KBM-7 (cell line): ENCODE data around the gene IFNA14.
A peak's percentile ranks its signal among the peaks of the same experiment; 100 is the strongest.
"Not testable (repeated sequence)": the region's sequence is repeated elsewhere in the genome, so short reads cannot be mapped to it uniquely, and the experiment has no call there.

ENCODE experiments used
- DNase-seq: peaks from one replicate; pipeline ENCODE4 v3.0.0-alpha.2; 2015
- in situ Hi-C: fragments of 300-500 bp; cut with MboI; formaldehyde crosslinking; loops from 2 replicates; pipeline ENCODE4 v1.14.3; 2020; ENCODE audit warnings: low sequenced_read_pairs, low pct_unique_long_range_greater_than_20kb, mixed read lengths

The IFNA14 gene

DNA sequence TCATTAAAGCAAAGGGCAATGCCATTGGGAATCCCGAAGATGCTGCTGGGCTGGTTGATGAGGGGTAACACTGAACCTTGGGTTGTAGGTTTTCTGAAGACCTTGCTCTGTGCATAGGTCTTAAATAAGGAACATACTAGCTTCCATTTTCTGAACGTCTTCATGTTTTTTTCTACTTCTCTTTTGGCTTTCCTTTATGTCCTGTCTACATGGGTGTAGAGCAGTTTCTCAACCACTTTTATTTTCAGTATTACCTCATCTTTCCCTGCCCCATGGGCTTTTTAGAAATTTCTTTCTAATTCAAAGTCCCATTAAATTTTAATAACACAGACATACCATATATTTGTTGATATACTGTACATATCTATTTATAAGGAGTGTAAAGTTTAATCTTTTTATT, at the start of gene IFNA14:
TSS of gene IFNA14 (minus strand) at position 95 of the 400 bp plus-strand sequence. CDS start at position 25, 70 bp downstream.
- in situ Hi-C loops, result no loop called here
- no peak for DNase-seq

DNA sequence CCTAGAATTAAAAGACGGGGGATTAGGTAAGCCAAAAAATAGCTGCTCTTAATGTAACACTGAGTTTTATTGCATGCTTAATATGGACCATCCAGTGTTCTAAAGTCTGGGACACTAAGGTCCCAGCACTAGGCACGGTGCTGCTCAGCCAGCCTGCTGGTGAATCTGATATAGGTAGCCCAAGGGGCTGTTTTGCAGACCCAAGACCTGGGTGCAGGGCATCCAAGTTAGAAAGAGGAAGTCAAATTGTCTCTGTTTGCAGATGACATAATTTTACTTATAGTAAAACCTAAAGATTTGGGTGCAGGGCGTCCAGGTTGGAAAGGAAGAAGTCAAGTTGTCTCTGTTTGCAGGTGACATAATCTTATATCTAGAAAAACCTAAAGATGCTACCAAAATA, 47.5 kb upstream of the IFNA14 start:
- DNase-seq, result no peak

DNA sequence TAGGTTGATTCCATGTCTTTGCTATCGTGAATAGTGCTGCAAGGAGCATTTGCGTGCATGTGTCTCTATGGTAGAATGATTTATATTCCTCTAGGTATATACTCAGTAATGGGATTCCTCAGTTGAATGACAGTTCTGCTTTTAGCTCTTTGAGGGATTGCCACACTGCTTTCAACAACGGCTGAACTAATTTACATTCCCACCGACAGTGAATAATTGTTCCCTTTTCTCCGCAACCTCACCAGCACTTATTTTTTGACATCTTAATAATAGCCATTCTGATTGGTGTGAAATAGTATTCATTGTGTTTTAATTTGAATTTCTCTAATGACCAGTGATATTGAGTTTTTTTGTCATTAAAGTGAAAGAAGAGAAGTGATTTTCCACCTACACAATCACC, 46.9 kb upstream of the IFNA14 start:
- DNase-seq, result no peak
- in situ Hi-C loops, result no loop called here

More for the DNA sequence above, 47.5 kb upstream of the IFNA14 start:
- in situ Hi-C loops, result no loop called here

DNA sequence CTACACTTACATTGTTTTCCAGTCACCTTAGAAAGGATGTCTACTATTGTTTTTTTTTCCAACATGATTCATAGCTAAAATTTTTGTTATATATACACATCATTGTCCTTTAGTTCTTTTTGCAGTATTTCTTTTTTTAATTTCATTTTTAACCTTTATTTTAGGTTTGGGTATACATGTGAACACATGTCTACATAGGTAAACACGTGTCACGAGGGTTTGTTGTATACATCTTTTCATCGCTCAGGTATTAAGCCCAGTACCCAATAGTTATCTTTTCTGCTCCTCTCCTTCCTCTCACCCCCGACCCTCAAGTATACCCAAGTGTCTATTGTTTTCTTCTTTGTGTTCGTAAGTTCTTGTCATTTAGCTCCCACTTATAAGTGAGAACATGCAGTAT, 46.3 kb upstream of the IFNA14 start:
- in situ Hi-C loops, result no loop called here
- DNase-seq, result no peak

DNA sequence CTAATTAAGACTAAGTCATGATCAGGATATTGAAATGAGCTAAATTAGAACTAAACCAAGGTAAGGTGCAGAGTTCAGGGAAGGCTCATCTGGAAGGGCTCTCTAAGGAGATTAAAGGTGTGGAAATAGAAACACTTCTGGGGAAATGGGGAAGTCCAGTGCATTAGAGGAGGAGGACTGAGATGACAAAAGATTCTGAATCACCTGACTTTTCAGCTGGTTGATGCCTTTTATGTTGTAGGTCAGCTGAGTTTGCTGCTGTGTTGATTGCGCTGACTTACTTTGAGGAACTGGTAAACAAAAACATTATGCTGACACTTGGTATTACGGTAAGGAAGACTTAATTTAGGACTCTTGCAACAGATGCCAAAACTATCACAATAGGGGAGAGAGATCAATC, 41.5 kb upstream of the IFNA14 start:
- DNase-seq, result no peak
- in situ Hi-C loops, result no loop called here

DNA sequence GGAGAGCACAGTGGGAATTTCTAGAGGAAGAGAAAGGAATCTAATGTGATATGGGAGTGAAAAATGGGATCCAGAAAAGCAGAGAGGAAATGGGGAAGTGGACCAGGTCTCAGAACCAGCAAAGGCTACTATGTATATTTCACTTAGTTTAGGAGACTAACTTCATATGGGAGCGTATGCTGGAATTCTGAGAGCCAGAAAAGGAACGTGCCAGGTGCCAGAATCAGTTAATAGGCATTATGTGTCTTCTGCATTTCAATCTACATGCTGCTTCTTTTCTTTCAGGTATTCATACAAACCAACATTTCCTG, 28.5 kb upstream of the IFNA14 start:
- DNase-seq, result no peak
- in situ Hi-C loops, result no loop called here

DNA sequence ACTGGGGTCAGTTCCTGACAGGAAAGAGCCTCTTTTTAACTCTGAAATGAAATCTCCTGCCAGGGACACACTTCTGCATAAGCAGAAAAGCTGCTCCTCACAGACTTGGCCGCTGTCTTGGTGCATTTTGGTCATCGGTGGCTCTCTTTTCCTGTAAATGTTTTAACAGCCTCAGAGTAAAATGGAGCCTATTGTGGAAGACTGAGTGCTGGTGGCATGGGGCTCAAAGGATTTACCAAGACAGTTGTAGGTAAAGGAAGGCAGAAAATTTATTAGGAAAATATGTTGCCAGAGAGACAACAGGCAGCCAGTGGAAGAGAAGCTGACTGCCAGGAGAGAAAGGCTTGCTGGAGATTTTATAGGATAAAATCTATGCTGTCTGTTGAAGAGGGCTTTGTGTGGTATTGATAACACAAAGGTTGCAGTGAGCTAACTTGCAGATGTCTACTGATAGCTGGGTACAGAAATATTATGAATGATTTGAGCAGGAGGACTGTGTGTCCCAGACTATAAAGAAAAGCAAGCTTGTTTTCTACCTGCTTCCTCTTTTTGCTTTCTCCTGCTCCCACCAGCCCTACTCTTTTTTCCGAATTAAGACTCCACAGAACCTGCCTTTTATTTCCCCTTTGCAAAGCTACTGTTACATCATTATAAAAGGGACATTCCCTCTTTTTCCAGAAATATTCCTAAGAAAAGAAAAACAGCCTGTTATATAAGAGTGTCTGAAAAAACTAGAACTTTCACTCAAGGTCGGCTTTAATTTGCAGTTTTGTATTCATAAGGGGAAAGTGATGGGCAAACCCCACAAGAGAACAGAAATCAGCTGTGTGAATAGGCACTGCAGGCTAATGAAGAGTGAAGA, 27.9 kb upstream of the IFNA14 start:
- DNase-seq, result peak; percentile 43

DNA sequence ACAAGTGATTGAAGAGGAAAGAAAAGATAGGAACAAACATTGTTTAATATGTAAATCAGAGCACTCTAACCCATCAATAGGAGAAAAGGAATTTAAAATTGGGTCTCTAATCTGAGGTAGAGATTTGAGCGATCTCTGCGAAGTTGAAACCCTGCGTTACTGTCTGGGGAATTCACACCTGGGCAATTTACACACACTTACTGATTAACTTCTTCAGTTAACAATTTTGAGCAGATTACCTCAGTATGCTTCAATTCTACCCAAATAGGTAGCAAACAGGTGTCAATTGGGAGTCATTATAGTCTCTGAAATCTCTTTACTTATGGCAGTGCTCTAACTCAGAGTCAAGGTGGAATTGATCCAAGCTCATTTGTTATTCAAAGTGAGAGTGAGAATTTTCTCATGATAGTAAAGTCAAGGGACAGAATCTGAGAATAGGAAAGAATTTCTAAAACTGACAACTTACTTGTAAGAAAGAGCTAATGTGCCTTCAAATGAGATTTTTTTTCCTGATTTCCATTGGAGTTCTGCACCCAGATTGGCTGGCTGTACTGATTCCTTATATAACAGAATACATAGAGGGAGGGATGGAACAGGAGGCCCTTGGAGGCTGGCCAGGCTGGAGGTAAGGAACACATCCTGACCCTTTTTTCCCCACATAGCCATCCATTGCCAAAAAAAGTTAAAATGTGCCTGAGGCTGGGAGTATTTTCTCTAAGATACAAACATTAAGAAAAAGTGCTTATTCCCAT, 27.1 kb upstream of the IFNA14 start:
- in situ Hi-C loops, result no loop called here
- no peak for DNase-seq

More for the DNA sequence above, 27.9 kb upstream of the IFNA14 start:
- in situ Hi-C loops, result no loop called here

DNA sequence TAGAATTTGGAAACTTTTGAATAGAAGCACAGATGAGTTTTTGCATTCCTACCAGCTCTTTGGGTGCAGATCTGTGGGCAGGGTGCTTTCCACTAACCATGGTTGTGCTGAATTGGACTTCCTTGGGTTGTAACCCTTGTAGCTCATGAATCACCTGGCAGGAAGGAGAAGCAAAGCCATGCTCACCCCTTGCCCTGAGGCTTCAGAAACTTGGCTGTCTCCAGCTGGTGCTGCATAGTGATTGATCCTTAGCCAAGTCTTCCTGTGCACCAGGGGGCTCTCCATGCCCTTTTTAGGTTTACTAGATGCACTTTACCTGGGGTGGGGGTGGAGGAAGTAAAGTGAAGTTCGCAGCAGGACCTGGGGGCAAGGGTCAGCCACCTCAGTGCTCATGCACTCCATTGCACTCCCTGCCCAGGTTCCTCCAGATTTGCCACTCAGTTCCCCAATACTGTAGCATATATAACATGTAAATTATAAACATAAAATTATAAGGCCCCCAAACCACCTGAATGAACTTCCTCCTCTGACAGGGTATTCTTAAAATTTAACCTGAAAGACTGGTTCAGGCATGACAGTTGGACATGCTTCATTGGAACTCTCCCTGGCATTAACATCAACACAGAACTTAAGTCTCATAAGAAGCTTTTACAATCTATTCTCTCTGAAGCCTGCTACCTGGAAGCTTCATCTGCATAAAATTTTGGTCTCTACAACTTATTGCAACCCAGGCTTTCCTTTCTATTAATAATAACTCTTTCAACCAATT, 25.8 kb upstream of the IFNA14 start:
- in situ Hi-C loops, result no loop called here

DNA sequence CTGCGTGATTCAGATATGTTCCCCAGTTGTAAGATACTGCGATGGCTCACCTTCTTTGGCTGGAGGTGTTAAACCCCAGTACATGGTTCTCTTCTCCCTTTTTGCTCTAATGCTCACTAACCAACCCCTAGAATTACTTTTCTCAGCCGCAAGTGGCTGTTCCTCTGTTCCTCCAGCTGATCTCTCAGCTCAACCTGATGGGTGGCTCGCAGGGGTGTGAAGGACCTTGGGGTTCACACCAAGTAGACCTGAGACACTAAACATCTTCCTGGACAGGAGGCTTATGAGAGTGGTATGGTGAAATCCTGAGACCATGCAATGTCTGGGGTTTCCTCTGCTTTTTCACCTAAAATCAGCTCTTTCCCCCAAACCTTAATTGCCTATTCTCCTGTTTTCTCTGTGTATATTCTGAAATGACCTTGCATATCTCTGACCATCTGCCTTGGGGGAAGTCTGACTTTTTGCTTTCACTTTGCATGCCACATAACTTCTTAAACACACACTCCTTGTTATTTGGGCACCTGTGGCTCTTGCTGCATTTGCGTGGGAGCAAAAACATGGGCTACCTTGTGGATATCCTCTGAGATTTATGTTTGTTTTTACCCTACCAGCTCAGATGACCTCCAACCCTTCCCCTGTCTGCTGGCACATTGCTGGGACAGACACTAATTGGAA, 15.9 kb upstream of the IFNA14 start:
- in situ Hi-C loops, result no loop called here
- no peak for DNase-seq

More for the DNA sequence above, 25.8 kb upstream of the IFNA14 start:
- DNase-seq, result no peak

DNA sequence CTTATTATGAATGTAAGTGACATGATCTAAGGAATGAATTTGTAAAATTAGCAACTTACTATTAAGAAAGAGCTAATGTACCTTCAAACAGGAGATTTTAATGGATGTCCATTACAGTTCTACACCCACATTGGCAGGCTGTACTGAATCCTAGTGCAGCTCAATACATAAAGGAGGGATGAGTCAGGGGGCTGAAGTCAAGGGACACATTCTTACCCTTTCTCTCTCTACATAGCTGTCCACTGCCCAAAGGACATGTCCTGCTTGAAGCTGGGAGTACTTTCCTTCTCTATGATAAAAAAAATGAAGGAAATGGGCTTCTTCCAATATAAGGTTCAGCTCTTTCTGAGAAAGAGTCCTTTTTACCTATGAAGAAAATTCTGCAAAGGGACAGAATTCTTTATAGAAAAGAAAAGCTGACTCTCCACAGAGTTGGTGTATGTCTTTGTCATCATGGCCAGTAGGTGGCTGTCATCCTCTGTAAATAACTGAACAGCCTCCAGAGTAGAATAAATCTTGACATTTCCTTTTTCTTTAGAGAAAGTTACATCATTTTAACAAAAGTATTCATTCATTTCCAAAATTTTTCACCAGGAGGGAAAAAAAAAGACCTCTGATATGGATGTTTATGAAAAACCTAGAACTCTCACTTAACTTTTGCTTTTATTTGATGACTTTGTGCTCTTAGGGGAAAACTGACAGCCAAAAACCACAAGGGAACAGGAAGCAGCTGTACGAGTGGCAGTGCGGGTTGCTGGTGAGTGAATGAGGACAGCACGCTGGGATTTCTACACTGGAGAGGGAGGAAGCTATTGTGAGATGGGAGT, 13.1 kb upstream of the IFNA14 start:
- in situ Hi-C loops, result no loop called here
- DNase-seq, result peak; percentile 93

DNA sequence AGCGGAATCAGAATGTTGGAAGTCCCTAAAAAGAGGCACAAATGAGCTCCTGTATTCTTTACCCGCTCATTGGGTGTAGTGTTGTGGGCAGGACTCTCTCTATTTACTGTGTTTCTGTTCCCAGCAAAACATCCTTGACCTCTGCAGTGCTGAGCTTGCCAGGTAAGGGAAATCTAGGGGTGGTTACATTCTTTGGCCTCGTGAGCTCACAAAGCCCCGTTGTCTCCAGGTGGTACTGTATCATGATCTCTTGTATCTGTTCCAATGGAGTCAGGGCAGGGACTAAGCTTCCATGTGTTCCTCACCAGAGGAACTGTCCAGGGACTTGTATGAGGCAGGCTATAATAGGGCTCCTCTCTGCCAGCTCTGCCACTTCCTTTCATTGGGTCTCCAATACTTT, 11.8 kb upstream of the IFNA14 start:
- in situ Hi-C loops, result no loop called here
- DNase-seq, result no peak

DNA sequence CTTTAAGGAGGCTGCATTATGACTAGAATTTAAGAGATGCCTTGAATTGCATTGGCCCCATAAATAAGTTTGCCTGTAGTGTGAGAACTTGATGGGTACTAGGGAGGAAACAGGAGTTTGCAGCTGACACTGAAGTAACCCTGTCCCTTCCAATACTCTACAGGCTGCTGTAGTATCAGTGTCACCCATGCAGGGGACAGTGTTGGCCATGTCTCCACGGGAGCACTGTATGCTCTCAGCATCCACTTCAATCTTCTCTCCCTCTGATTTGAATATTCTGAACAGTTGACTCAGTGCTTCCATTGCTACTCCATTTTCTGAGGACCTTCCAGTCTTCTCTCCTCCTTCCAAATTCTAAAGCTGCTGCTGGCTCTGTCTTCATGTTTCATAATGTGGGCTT, 11.4 kb upstream of the IFNA14 start:
- no peak for DNase-seq
- in situ Hi-C loops, result no loop called here

DNA sequence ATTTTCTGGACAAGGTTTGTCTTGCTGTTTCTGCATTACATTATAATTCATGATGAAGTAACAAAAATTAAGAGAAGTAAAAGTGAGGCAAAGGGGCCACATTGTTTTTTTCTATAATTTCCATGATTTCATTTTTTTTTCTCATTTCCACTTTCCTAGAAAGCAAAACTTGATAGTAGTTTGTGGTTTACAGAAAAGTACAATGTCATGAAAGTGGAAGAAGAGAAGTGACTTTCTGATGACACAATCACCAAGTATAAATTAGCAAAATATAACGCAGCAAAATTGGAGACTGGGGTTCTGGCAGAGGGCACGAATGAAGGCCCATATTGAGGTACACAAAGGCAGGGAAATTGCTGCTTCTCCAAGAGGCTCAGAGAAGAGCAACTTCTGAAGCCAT, 5.0 kb upstream of the IFNA14 start:
- in situ Hi-C loops, result no loop called here
- DNase-seq, result peak; percentile 32

DNA sequence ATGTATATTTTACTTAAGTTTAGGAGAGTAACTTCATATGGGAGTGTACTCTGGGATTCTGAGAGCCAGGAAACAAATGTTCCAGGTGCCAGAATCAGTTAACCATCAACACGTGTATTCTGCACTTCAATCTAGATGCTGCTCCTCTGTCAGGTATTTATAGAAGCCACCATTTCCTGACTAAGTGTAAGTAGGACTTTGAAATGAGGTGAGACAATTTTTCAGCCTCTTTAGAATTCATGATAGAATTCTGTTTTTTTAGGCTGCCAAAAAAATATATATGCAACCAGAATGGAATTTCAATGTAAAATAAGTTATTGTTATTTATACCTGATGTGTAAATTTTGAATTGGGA, 3.5 kb downstream of the IFNA14 start:
- DNase-seq, in situ Hi-C loops: not testable (repeated sequence)

DNA sequence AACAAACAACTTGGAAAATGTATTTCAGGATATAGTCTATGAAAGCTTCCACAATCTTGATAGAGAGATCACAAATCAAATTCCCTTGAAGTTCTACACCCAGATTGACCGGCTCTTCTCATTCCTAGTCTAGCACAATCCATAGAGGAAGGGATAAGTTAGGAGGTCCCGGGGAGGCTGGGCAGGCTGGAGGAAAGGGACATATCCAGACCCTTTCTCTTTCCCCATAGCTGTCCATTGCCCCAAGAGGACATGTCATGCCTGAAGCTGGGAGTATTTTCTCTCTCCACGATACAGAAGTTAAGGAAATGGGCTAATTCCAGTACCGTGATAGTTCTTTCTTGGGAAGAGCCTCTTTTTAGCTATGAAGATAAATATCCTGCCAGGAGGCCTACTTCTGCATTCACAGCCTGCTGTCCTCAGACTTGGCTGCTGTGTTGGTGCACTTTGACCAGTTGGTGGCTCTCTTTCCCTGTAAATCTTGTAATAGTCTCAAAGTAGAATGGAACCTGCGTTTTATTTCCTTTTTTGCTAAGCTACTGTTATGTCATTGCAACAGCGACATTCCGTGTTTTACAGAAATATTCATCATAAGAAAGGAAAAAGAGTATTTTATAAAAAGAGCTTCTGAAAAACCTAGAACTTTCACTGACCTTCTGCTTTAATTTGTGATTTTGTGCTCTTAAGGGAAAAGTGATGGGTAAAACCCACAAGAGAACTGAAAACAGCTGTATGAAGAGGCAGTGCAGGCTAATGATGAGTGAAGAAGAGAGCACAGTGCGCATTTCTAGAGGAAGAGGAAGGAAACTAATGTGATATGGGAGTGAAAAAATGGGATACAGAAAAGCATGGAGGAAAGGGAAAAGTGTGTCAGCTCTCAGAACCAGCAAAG, 4.1 kb downstream of the IFNA14 start:
- in situ Hi-C loops, result not testable (repeated sequence)
- DNase-seq, result peak; percentile 75

DNA sequence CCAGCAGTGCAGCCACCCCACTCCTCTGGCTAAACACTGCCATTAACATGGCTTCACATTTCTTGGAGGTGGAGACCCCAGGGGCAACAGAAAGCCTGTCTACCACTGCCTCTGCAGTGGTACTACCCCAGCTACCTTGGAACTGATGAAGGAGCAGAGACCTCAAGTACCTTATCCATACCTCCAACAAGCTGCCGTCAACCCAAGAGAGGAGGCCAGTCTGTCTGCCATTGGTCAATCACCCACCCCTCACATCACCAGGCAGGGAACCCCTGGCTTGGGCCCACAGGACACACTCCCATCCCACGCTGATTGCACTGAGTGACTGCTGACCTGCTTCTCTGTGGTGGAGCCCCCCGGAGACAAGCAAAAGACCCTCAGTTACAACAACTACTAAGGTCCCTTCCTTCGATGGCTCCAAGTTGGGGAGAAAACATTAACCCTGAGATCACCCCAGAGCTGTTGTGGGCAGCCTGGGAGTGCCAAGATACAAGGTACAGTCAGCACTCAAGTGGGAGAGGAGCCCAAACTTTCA, 5.6 kb downstream of the IFNA14 start:
- in situ Hi-C loops, result no loop called here

More for the DNA sequence above, 5.6 kb downstream of the IFNA14 start:
- no peak for DNase-seq
